ENCODE results near the gene LAMC1. TPM values are rescaled to one million over a fixed set of nuclear protein-coding genes. Genes with fewer than 3 reads are reported as not detected.

Gene LAMC1
- total RNA-seq, 1 donor from 2014 or later, result 449 TPM

DNA sequence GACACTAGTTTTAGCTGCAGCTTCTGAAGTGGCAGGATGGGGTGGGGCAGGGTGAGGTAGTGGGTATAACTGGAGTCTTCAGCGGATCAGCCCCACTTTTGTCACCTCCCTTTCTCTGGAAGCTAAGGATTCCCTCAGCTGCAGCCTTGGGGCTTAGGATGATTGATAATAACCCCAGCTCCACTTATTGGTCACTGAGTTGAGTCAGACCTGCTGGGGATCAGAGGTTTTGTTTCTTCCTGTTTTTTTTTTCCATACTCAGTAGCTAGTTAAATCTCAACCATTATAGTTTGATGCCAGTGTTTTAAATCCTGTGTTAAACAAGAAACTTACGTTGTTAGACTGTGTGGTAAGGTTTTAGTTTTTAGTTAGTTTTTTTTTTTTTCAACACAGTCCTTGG, 57.2 kb downstream of the LAMC1 start:
- peak overlapping the region; percentile 12 for H3K27ac Mint-ChIP-seq (ENCODE audit: unreplicated experiment)
- no peaks in the 10 kb centered on the region for H3K27me3 Mint-ChIP-seq (ENCODE audit: low read depth)
- H3K9me3 Mint-ChIP-seq (ENCODE audit: low read depth), result no peaks in the 10 kb centered on the region
- H3K36me3 Mint-ChIP-seq (ENCODE audit: low read depth), result no peaks in the 10 kb centered on the region
- peaks cover 69% of the 10 kb centered on the region for H3K4me1 Mint-ChIP-seq (ENCODE audit: low read depth)
- DNase-seq (ENCODE audit: low spot score), result no peak
- no peak overlapping the region for H3K4me3 Mint-ChIP-seq (ENCODE audit: unreplicated experiment)
- TF ChIP-seq, protein P1, sequence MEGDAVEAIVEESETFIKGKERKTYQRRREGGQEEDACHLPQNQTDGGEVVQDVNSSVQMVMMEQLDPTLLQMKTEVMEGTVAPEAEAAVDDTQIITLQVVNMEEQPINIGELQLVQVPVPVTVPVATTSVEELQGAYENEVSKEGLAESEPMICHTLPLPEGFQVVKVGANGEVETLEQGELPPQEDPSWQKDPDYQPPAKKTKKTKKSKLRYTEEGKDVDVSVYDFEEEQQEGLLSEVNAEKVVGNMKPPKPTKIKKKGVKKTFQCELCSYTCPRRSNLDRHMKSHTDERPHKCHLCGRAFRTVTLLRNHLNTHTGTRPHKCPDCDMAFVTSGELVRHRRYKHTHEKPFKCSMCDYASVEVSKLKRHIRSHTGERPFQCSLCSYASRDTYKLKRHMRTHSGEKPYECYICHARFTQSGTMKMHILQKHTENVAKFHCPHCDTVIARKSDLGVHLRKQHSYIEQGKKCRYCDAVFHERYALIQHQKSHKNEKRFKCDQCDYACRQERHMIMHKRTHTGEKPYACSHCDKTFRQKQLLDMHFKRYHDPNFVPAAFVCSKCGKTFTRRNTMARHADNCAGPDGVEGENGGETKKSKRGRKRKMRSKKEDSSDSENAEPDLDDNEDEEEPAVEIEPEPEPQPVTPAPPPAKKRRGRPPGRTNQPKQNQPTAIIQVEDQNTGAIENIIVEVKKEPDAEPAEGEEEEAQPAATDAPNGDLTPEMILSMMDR (IDR thresholded peaks at IDR 0.05), result no peak

DNA sequence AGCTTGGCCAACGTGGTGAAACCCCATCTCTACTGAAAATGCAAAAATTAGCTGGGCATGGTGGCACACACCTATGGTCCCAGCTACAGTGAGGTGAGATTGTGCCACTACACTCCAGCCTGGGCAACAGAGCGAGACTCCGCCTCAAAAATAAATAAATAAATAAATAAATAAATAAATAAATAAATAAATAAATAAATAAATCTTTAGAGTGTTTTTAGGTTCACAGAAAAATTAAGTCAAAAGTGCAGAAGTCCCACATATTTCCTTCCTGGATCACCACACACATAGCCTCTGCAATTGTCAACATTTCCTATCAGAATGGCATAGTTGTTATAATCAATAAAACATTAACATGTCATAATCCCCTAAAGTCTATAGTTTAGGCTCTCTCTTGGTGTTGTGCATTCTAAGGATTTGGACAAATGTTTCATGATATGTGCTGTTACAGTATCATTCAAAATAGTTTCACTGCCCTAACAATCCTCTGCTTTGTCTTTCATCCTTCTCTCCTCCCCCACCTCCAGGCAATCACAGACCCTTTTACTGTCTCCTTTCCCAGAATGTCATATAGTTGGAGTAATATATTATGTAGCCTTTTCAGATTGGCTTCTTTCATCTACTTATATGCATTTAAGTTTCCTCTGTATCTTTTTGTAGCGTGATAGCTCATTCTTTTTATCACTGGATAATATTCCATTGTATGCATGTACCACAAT, 58.3 kb downstream of the LAMC1 start:
- Mint-ChIP-seq H3K36me3 (ENCODE audit: low read depth) (no peaks in the 10 kb centered on the region), H3K27ac (ENCODE audit: unreplicated experiment) (no peak overlapping the region), H3K4me1 (ENCODE audit: low read depth) (peaks cover 62% of the 10 kb centered on the region), H3K4me3 (ENCODE audit: unreplicated experiment) (no peak overlapping the region), H3K27me3 (ENCODE audit: low read depth) (no peaks in the 10 kb centered on the region), H3K9me3 (ENCODE audit: low read depth) (no peaks in the 10 kb centered on the region)
- TF ChIP-seq, protein P1 (IDR thresholded peaks at IDR 0.05), result no peak
- no peak for DNase-seq (ENCODE audit: low spot score)

DNA sequence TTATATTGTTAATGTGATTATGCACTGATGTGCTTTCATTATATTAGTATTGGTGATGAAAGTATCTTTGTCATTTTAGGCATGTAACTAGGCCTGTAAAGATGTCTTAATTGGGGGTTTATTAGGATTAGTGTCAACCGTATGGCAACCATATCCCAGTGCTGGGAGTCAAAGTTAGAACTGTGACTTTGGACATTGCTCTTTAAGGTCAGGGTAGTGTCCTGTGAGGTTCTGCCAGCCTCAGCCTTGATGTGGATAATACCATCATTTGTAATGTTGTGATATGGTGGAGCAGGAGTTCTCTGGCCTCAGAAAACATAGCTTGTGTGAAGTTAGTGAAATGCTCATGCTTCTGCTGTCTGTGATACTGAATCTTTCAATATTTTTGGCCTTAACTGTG, 59.4 kb downstream of the LAMC1 start:
- peak overlapping the region; percentile 0 for H3K27ac Mint-ChIP-seq (ENCODE audit: unreplicated experiment)
- no peaks in the 10 kb centered on the region for H3K9me3 Mint-ChIP-seq (ENCODE audit: low read depth)
- H3K4me3 Mint-ChIP-seq (ENCODE audit: unreplicated experiment), result no peak overlapping the region
- TF ChIP-seq, protein P1 (IDR thresholded peaks at IDR 0.05), result no peak
- H3K27me3 Mint-ChIP-seq (ENCODE audit: low read depth), result no peaks in the 10 kb centered on the region
- DNase-seq (ENCODE audit: low spot score), result no peak
- H3K36me3 Mint-ChIP-seq (ENCODE audit: low read depth), result no peaks in the 10 kb centered on the region
- H3K4me1 Mint-ChIP-seq (ENCODE audit: low read depth), result peaks cover 51% of the 10 kb centered on the region

DNA sequence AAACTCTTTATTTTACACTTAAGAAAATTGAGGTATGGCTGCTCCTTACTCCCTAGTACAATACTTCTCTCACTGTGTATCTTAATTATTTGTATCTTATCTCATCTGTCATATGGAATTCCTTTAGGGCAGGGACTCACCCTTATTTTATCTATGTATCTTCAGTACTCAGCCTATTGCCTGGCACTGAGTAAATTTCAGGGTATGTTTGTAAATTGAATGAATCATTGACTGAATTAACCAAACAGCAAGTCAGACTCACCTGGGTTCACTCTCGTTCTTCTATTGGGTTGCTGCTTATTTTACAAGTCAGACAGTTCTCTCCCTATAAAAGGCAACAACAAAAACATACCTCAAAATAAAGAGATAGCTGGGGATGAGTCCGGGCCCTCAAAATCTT, 63.8 kb downstream of the LAMC1 start:
- no peak for DNase-seq (ENCODE audit: low spot score)
- Mint-ChIP-seq H3K27me3 (ENCODE audit: low read depth) (no peaks in the 10 kb centered on the region), H3K4me1 (ENCODE audit: low read depth) (peaks cover 51% of the 10 kb centered on the region), H3K9me3 (ENCODE audit: low read depth) (no peaks in the 10 kb centered on the region), H3K4me3 (ENCODE audit: unreplicated experiment) (no peak overlapping the region), H3K27ac (ENCODE audit: unreplicated experiment) (no peak overlapping the region), H3K36me3 (ENCODE audit: low read depth) (no peaks in the 10 kb centered on the region)
- TF ChIP-seq, protein P1 (IDR thresholded peaks at IDR 0.05), result no peak

DNA sequence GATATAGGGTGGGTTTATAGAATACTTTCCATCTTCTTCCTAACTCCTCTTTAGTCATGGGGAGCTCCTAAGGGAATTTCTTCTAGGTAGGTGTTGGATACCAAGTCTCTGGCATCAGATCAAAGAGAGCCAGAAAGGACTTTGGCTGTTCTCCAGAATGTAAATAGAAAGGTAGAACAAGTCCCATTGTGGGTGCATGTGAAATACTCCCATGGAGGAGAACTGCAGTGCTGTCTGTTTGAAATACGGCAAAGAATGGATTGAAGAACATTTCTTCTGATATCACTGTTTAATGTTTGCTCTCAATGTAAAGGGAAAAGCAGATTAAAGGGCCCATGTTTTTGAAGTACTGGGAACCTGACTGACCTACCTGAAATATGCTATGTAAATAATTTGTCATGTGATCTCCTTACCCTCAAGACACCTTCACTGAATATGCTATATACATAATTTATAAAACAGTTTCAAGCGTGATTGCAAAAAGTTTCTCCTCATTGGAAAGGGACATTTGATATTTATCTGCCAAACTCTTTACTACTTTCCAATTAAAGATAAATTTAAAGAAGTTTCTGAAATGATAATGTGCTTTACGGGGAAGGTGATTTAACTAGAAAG, 65.9 kb downstream of the LAMC1 start:
- Mint-ChIP-seq H3K4me3 (ENCODE audit: unreplicated experiment) (no peak overlapping the region), H3K36me3 (ENCODE audit: low read depth) (peaks cover 2% of the 10 kb centered on the region), H3K27ac (ENCODE audit: unreplicated experiment) (no peak overlapping the region), H3K27me3 (ENCODE audit: low read depth) (no peaks in the 10 kb centered on the region), H3K9me3 (ENCODE audit: low read depth) (no peaks in the 10 kb centered on the region), H3K4me1 (ENCODE audit: low read depth) (peaks cover 64% of the 10 kb centered on the region)
- TF ChIP-seq, protein P1 (IDR thresholded peaks at IDR 0.05), result no peak
- DNase-seq (ENCODE audit: low spot score), result no peak

All from chondrocyte (in vitro differentiated cells).